Endothelial cell of umbilical vein (primary cell): ENCODE data around the gene PHAF1. TPM values are rescaled to one million over a fixed set of nuclear protein-coding genes. Genes with fewer than 3 reads are reported as not detected.

Experiments used
- BruUV-seq: library from RNA; stranded (reverse); fragments of 400-500 nt; replicated peaks from 2 replicates; lab custom pipeline; 2021; lab: Mats Ljungman, UMichigan
- CTCF ChIA-PET: fragments of 300-600, 350-600 bp; sonication (Branson Sonifier 250); formaldehyde crosslinking; loops from one replicate; lab custom pipeline; 2021; ENCODE audit warnings: antibody characterized with exemption, inconsistent platforms; lab: Charles Lee
- POLR2A ChIA-PET: fragments of 300-600, 350-600 bp; sonication (Branson Sonifier 250); formaldehyde crosslinking; loops from one replicate; lab custom pipeline; 2021; ENCODE audit warnings: antibody characterized with exemption, inconsistent platforms; lab: Charles Lee
- DNase-seq: peaks from one replicate; pipeline ENCODE4 v3.0.0-alpha.2; 2011; ENCODE audit warnings: low read depth, low spot score
- FAIRE-seq: peaks from 2 replicates; lab custom pipeline; 2011; peaks lifted over from hg19 to GRCh38; lab: Jason Lieb, UNC
- H2AFZ ChIP-seq: 2 replicates; pipeline ENCODE4 v1.6.0; 2012; ENCODE audit warnings: low read depth, low read length, control low read depth, inconsistent platforms
- H3K27ac ChIP-seq: 2 replicates; pipeline ENCODE4 v1.5.1; 2011; ENCODE audit warnings: low read depth, mild to moderate bottlenecking, control low read depth, low read length, moderate library complexity; ENCODE audit not compliant: insufficient read depth
- H3K27me3 ChIP-seq, 2 experiments: 2 replicates each; pipeline versions ENCODE4 v1.6.0 to v1.6.1; 2011; ENCODE audit warnings: low read length in 2 of 2, mixed read lengths in 1 of 2; ENCODE audit not compliant: control insufficient read depth in 2 of 2, insufficient read depth in 2 of 2
- H3K36me3 ChIP-seq, 2 experiments: 2 replicates in 1 of 2; 3 replicates in 1 of 2; pipeline ENCODE4 v1.5.1; 2011; ENCODE audit warnings: low read length in 2 of 2, mild to moderate bottlenecking in 1 of 2, moderate library complexity in 1 of 2; ENCODE audit not compliant: control insufficient read depth in 2 of 2, insufficient read depth in 2 of 2; ENCODE audit errors: extremely low read depth in 1 of 2
- H3K4me1 ChIP-seq: 3 replicates; pipeline ENCODE4 v1.5.1; 2011; ENCODE audit warnings: mild to moderate bottlenecking, low read length; ENCODE audit not compliant: control insufficient read depth, insufficient read depth; ENCODE audit errors: extremely low read depth
- H3K4me2 ChIP-seq: 2 replicates; pipeline ENCODE4 v1.6.1; 2011; ENCODE audit warnings: low read length, control low read depth, mixed read lengths; ENCODE audit not compliant: insufficient read depth
- H3K4me3 ChIP-seq, 3 experiments: fragments of 200-600 bp in 1 of 3; sonication (generic), shearing (Covaris generic) in 1 of 3; replicated peaks in 1 of 3; 2 replicates each; pipeline ENCODE4 v1.5.1; 2011 to 2016; ENCODE audit warnings: control low read depth in 3 of 3, low read length in 3 of 3, mild to moderate bottlenecking in 2 of 3, inconsistent platforms in 1 of 3, low read depth in 1 of 3, moderate library complexity in 1 of 3; ENCODE audit not compliant: insufficient read depth in 1 of 3
- H3K79me2 ChIP-seq: 2 replicates; pipeline ENCODE4 v1.6.0; 2012; ENCODE audit warnings: low read length, inconsistent platforms; ENCODE audit not compliant: control insufficient read depth, insufficient read depth
- H3K9ac ChIP-seq: replicated peaks from 2 replicates; pipeline ENCODE3; 2011; ENCODE audit warnings: low read length, control low read depth; ENCODE audit not compliant: insufficient read depth; ENCODE audit errors: extremely low read depth
- H3K9me1 ChIP-seq: replicated peaks from 3 replicates; pipeline ENCODE4 v1.6.0; 2011; ENCODE audit warnings: mild to moderate bottlenecking, low read length; ENCODE audit not compliant: control insufficient read depth, insufficient read depth; ENCODE audit errors: extremely low read depth
- H3K9me3 ChIP-seq: replicated peaks from 2 replicates; pipeline ENCODE4 v1.5.1; 2012; ENCODE audit warnings: low read length, inconsistent platforms; ENCODE audit not compliant: control insufficient read depth, insufficient read depth
- H4K20me1 ChIP-seq: replicated peaks from 2 replicates; pipeline ENCODE3; 2011; ENCODE audit warnings: mild to moderate bottlenecking, low read length; ENCODE audit not compliant: control insufficient read depth, insufficient read depth; ENCODE audit errors: extremely low read depth
- CTCF ChIP-seq, 2 donors: IDR thresholded peaks; 1 replicate in 1 of 2; 2 replicates in 1 of 2; pipeline ENCODE4 v1.5.1; 2011; ENCODE audit warnings: low read length in 2 of 2, mild to moderate bottlenecking in 2 of 2, moderate library complexity in 2 of 2, control low read depth in 1 of 2, inconsistent platforms in 1 of 2, low read depth in 1 of 2; ENCODE audit not compliant: insufficient read depth in 1 of 2; ENCODE audit errors: extremely low read depth in 1 of 2
- EZH2 ChIP-seq: IDR thresholded peaks from 2 replicates; pipeline ENCODE4 v1.6.1; 2012; ENCODE audit warnings: borderline replicate concordance, low read depth, mild to moderate bottlenecking, moderate library complexity, low read length, inconsistent platforms; ENCODE audit not compliant: severe bottlenecking
- FOS ChIP-seq: IDR thresholded peaks from 2 replicates; pipeline ENCODE4 v1.6.1; 2011; ENCODE audit warnings: mild to moderate bottlenecking, low read length, moderate library complexity, borderline replicate concordance; ENCODE audit not compliant: insufficient read depth
- GATA2 ChIP-seq: IDR thresholded peaks from 2 replicates; pipeline ENCODE4 v1.7.0; 2011; ENCODE audit warnings: low read depth, mild to moderate bottlenecking, moderate library complexity, mixed read lengths, low read length; ENCODE audit not compliant: insufficient read length, insufficient read depth
- JUN ChIP-seq: IDR thresholded peaks from 2 replicates; pipeline ENCODE4 v1.6.1; 2011; ENCODE audit warnings: borderline replicate concordance, low read depth; ENCODE audit not compliant: insufficient read length, insufficient read depth
- MAX ChIP-seq: IDR thresholded peaks from 2 replicates; pipeline ENCODE4 v1.6.1; 2011; ENCODE audit not compliant: insufficient read depth, insufficient read length
- MYC ChIP-seq: IDR thresholded peaks from one replicate; pipeline ENCODE4 v1.6.1; 2011; ENCODE audit warnings: mild to moderate bottlenecking, low read depth, low read length
- POLR2A ChIP-seq: IDR thresholded peaks from 2 replicates; pipeline ENCODE4 v1.6.1; 2012; ENCODE audit warnings: low read depth, mild to moderate bottlenecking, control low read depth, low read length
- POLR2AphosphoS5 ChIP-seq: IDR thresholded peaks from 2 replicates; pipeline ENCODE4 v1.6.1; 2012; ENCODE audit warnings: low read depth, mild to moderate bottlenecking, control low read depth, low read length, moderate library complexity; ENCODE audit not compliant: insufficient read depth
- dilution Hi-C: fragments of 300-500 bp; cut with MboI; formaldehyde crosslinking; loops from one replicate; pipeline ENCODE4 v1.15.0; 2019; ENCODE audit warnings: low sequenced_read_pairs; ENCODE audit not compliant: extremely low pct_ligation_motif_present
- intact Hi-C: fragments of 100-400 bp; cut with micrococcal nuclease; formaldehyde crosslinking; loops from one replicate; pipeline ENCODE4 v1.10.0; 2022
- polyA plus RNA-seq, 4 experiments: library from polyadenylated mRNA; depleted of rRNA in 3 of 4; stranded (reverse) in 3 of 4; unstranded in 1 of 4; fragments of >200 nt; gene quantifications; 2 replicates each; pipeline versions ENCODE4 v1.2.1 to v1.2.3, GENCODE V29; 2011 to 2012; ENCODE audit warnings: missing spikeins in 1 of 4
- total RNA-seq: library from RNA; stranded (reverse); gene quantifications from 2 replicates; pipeline ENCODE4 v1.2.3, GENCODE V29; 2021

Gene PHAF1
- total and polyA plus RNA-seq, 2 donors (not counting 3 experiments of a cell fraction or from before 2014, with no cell fraction given) = 18.5 to 21.9 TPM

- H4K20me1 ChIP-seq = no peaks in the 10 kb centered on the region
- H3K36me3 ChIP-seq = no peaks in the 10 kb centered on the region
- dilution Hi-C loops (no loop called here), intact Hi-C loops (loop anchor here (1.0 kb wide), 3 partner anchors 25 to 231 kb away; no protein-coding TSS in a partner anchor)
- no peak for TF ChIP-seq CTCF (IDR thresholded peaks at IDR 0.05; ENCODE audit: extremely low read depth in 1 of 2, insufficient read depth in 1 of 2, low read depth in 1 of 2, low read length in 2 of 2)
- TF ChIP-seq MAX = no peak
- TF ChIP-seq POLR2AphosphoS5 = no peak
- peaks cover 13% of the 10 kb centered on the region for H3K79me2 ChIP-seq
- ChIA-PET POLR2A (no interaction called here), CTCF (interaction anchor here (0.6 to 3.5 kb wide), 27 partner anchors 9 to 238 kb away, joined by 3 to 40 read pairs (median 6); partner anchors contain the start of genes CBFB, CES3, FBXL8 and HSF4)
- no peak overlapping the region for H3K9ac ChIP-seq
- H3K9me1 ChIP-seq = no peaks in the 10 kb centered on the region
- H3K27ac ChIP-seq = no peak overlapping the region
- H3K27me3 ChIP-seq = no peaks in the 10 kb centered on the region
- FAIRE-seq (no peak), DNase-seq (no peak)
- BruUV-seq = no TSS peak
- no peaks in the 10 kb centered on the region for H3K9me3 ChIP-seq
- no peak overlapping the region for H2AFZ ChIP-seq
- peaks cover 43% of the 10 kb centered on the region for H3K4me1 ChIP-seq
- no peak overlapping the region for H3K4me3 ChIP-seq
- H3K4me2 ChIP-seq = no peak overlapping the region
Observed at GRCh38 chr16:67185651-67186134, 76.0 kb downstream of the PHAF1 start.

- Histone ChIP-seq H4K20me1 (no peaks in the 10 kb centered on the region), H3K79me2 (peaks cover 13% of the 10 kb centered on the region), H3K4me2 (no peak overlapping the region), H3K9me1 (no peaks in the 10 kb centered on the region), H2AFZ (no peak overlapping the region), H3K9me3 (no peaks in the 10 kb centered on the region), H3K36me3 (no peaks in the 10 kb centered on the region), H3K27ac (no peak overlapping the region), H3K4me1 (peaks cover 44% of the 10 kb centered on the region), H3K9ac (no peak overlapping the region), H3K27me3 (no peaks in the 10 kb centered on the region), H3K4me3 (no peak overlapping the region)
- BruUV-seq = no TSS peak
- DNase-seq (no peak), FAIRE-seq (no peak)
- CTCF ChIA-PET = interaction anchor here (0.7 to 1.6 kb wide), 3 partner anchors 11 to 218 kb away, joined by 3 to 5 read pairs (median 5); no protein-coding TSS in a partner anchor
- POLR2A ChIA-PET = no interaction called here
- TF ChIP-seq MAX (no peak), FOS (no peak), POLR2AphosphoS5 (no peak), MYC (no peak), JUN (no peak), EZH2 (no peak), GATA2 (no peak), CTCF (IDR thresholded peaks at IDR 0.05; ENCODE audit: extremely low read depth in 1 of 2, insufficient read depth in 1 of 2, low read depth in 1 of 2, low read length in 2 of 2) (no peak), POLR2A (no peak)
- intact Hi-C loops = no loop called here
- dilution Hi-C loops = no loop called here
Observed at GRCh38 chr16:67186550-67186950, 76.8 kb downstream of the PHAF1 start.
